NT2/D1 (cell line): ENCODE results near the gene IDH3G.
"Not testable (repeated sequence)": the region's sequence is repeated elsewhere in the genome, so short reads cannot be mapped to it uniquely, and the experiment has no call there.

Source experiments
- SUZ12 ChIP-seq: IDR thresholded peaks from 2 replicates; pipeline ENCODE4 v1.6.1; 2011; ENCODE audit not compliant: insufficient read length, insufficient read depth; ENCODE audit errors: extremely low read depth
- YY1 ChIP-seq: IDR thresholded peaks from 2 replicates; pipeline ENCODE4 v1.6.1; 2011; ENCODE audit not compliant: insufficient read length, insufficient read depth
- ZNF274 ChIP-seq: IDR thresholded peaks from 2 replicates; pipeline ENCODE4 v1.6.1; 2011; ENCODE audit warnings: mild to moderate bottlenecking, low read depth, low read length

GRCh38 chrX:153742796-153743467 lies 51.2 kb downstream of the IDH3G start:
- TF ChIP-seq YY1, ZNF274, SUZ12: not testable (repeated sequence)
